Spleen (tissue), 11 donors: ENCODE measurements around the gene PPHLN1. TPM values are rescaled to one million over a fixed set of nuclear protein-coding genes. Genes with fewer than 3 reads are reported as not detected.

Source experiments
- DNase-seq: peaks from one replicate; pipeline ENCODE4 v3.0.0-alpha.2; 2020
- H3K27ac ChIP-seq, 8 donors: fragments of 200-600 bp; sonication (generic) in 7 of 8; 1 replicate in 4 of 8; 2 replicates in 4 of 8; pipeline versions ENCODE4 v1.5.0 to v1.8.0; 2016 to 2021; ENCODE audit warnings: inconsistent platforms in 4 of 8, mild to moderate bottlenecking in 4 of 8, moderate library complexity in 1 of 8
- H3K27me3 ChIP-seq, 7 donors: fragments of 200-600 bp; sonication (generic) in 6 of 7; replicated peaks in 1 of 7; 1 replicate in 4 of 7; 2 replicates in 3 of 7; pipeline versions ENCODE4 v1.5.0 to v1.8.0; 2016 to 2021; ENCODE audit warnings: inconsistent platforms in 3 of 7, mild to moderate bottlenecking in 1 of 7
- H3K36me3 ChIP-seq, 6 donors: fragments of 200-600 bp; sonication (generic) in 5 of 6; 1 replicate in 4 of 6; 2 replicates in 2 of 6; pipeline versions ENCODE4 v1.5.0 to v1.8.0; 2016 to 2021; ENCODE audit warnings: inconsistent platforms in 2 of 6
- H3K4me1 ChIP-seq, 6 donors: fragments of 200-600 bp; sonication (generic) in 5 of 6; 1 replicate in 3 of 6; 2 replicates in 3 of 6; pipeline versions ENCODE4 v1.5.0 to v1.8.0; 2016 to 2021; ENCODE audit warnings: inconsistent platforms in 3 of 6
- H3K4me3 ChIP-seq, 8 donors: fragments of 200-600 bp; sonication (generic) in 7 of 8; 1 replicate in 4 of 8; 2 replicates in 4 of 8; pipeline versions ENCODE4 v1.5.0 to v1.8.0; 2016 to 2021; ENCODE audit warnings: inconsistent platforms in 4 of 8, mild to moderate bottlenecking in 4 of 8, moderate library complexity in 2 of 8
- H3K9me3 ChIP-seq, 8 donors: fragments of 200-600 bp; sonication (generic) in 7 of 8; 1 replicate in 4 of 8; 2 replicates in 4 of 8; pipeline versions ENCODE4 v1.5.0 to v1.8.0; 2016 to 2021; ENCODE audit warnings: inconsistent platforms in 4 of 8
- POLR2A ChIP-seq, 3 donors: fragments of 450-650 bp; IDR thresholded peaks; one replicate each; pipeline ENCODE4 v1.5.1; 2017; ENCODE audit warnings: antibody characterized with exemption in 3 of 3, mild to moderate bottlenecking in 1 of 3
- POLR2AphosphoS5 ChIP-seq, 3 donors: sonication (generic); formaldehyde crosslinking; IDR thresholded peaks; one replicate each; pipeline ENCODE4 v1.5.1; 2017; ENCODE audit warnings: antibody characterized with exemption in 3 of 3
- WGBS, 5 donors: extraction: QIAGEN DNeasy Blood & Tissue Kit in 3 of 5; methylation state at CpG; one replicate each; pipeline versions ENCODE4 v1.1.5 to v1.1.7; 2013 to 2018; 5-methylcytosine and 5-hydroxymethylcytosine counted together
- intact Hi-C: fragments of 100-400 bp; cut with DNase I; formaldehyde crosslinking; loops from one replicate; pipeline ENCODE4 v1.15.0; 2023; ENCODE audit warnings: low total_unique reads
- polyA plus RNA-seq, 3 donors: library from polyadenylated mRNA; stranded (reverse); fragments of 200-250 nt; gene quantifications; one replicate each; pipeline ENCODE4 v1.2.1, GENCODE V29; 2013
- total RNA-seq, 7 donors: library from RNA; depleted of rRNA in 3 of 7; stranded (reverse); fragments of >200 nt in 3 of 7; fragmentation: NEBNext Ultra II Directional in 4 of 7; extraction: Animal tissue kit (Norgen Biotek cat#: 25700) in 4 of 7; gene quantifications; one replicate each; pipeline versions ENCODE4 v1.1.0 to v1.2.1, GENCODE V29; 2016 to 2021
- TF ChIP-seq, protein P1 (sequence below), 11 experiments: fragments of 200-600 bp in 7 of 11; fragments of 450-650 bp in 4 of 11; sonication (generic) in 4 of 11; IDR thresholded peaks in 8 of 11; conservative IDR thresholded peaks in 3 of 11; 1 replicate in 7 of 11; 2 replicates in 4 of 11; pipeline versions ENCODE4 v1.4.0 to v1.8.0; 2016 to 2021; ENCODE audit warnings: antibody characterized with exemption in 11 of 11, inconsistent platforms in 4 of 11, mild to moderate bottlenecking in 1 of 11
- donor health status: healthy with polysubstance abuse.
- donor health status: DM: no; HTN: no; CAD: no; lungs with moderate emphysema.
- donor health status: DM: no; HTN: no; CAD: no.
- donor health status: Bipolar disorder and iron deficiency.
- donor health status: healthy.
- donor health status: DM: no; HTN: no; CAD: no.
- donor health status: DM: yes; HTN: yes; CAD: no.

PPHLN1 gene
- total and polyA plus RNA-seq, 10 donors = 39.6 to 103 (median 65.2) TPM

DNA sequence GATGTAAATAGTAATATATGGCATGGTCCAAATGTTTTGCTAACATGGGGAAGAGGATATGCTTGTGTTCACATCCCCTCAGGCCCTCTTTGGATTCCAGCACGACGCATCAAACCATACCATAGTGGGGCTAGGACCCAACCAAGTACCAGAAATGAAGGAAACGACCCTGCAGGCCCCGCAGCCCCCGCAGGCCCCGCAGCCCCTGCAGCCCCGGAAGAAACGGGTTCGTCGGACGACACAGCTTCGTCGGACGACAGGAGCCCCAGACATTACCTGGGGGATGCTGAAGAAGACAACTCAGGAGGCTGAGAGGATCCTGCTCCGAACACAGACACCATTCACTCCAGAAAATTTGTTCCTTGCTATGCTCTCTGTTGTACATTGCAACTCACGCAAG lies 119.9 kb downstream of the PPHLN1 start:
- Histone ChIP-seq H3K4me1 (peaks cover 4 to 40% (median 19%) of the 10 kb centered on the region in 6 donors), H3K27me3 (no peaks in the 10 kb centered on the region), H3K4me3 (no peak overlapping the region), H3K36me3 (peaks cover 0 to 77% (median 43%) of the 10 kb centered on the region in 6 donors), H3K27ac (no peak overlapping the region), H3K9me3 (peaks cover 0 to 26% (median 14%) of the 10 kb centered on the region in 8 donors)
- 95 to 98% (median 97%) methylated on average over 16 of the region's 16 CpGs for WGBS, 5 donors
- no peak for DNase-seq
- intact Hi-C loops = no loop called here
- TF ChIP-seq POLR2AphosphoS5 (IDR thresholded peaks at IDR 0.05) = no peak
- no peak for TF ChIP-seq POLR2A (IDR thresholded peaks at IDR 0.05)
- TF ChIP-seq, protein P1, sequence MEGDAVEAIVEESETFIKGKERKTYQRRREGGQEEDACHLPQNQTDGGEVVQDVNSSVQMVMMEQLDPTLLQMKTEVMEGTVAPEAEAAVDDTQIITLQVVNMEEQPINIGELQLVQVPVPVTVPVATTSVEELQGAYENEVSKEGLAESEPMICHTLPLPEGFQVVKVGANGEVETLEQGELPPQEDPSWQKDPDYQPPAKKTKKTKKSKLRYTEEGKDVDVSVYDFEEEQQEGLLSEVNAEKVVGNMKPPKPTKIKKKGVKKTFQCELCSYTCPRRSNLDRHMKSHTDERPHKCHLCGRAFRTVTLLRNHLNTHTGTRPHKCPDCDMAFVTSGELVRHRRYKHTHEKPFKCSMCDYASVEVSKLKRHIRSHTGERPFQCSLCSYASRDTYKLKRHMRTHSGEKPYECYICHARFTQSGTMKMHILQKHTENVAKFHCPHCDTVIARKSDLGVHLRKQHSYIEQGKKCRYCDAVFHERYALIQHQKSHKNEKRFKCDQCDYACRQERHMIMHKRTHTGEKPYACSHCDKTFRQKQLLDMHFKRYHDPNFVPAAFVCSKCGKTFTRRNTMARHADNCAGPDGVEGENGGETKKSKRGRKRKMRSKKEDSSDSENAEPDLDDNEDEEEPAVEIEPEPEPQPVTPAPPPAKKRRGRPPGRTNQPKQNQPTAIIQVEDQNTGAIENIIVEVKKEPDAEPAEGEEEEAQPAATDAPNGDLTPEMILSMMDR (IDR thresholded peaks at IDR 0.05 in 8 of 11, conservative IDR thresholded peaks at IDR 0.05 in 3 of 11) = no peak

DNA sequence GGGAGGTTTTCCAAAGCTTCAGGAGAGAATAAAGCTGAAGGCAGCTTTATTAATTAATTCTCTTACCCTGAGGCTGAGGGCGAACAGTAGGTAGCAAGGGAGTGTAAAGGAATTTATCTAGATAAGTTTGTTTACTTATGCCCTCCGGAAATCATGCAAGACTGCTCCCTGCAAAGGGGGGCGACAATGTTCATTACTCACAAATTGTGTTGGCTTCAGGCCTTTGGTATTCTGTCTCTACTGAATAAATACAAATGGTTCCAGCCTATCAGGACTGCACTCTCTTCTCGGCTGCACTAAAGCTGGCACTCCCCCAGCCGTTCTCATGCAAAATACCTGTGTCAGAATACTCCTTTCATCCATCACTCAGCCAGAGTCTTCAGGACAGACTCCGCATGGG lies 120.8 kb downstream of the PPHLN1 start:
- TF ChIP-seq POLR2AphosphoS5 (IDR thresholded peaks at IDR 0.05) = no peak
- TF ChIP-seq, protein P1 (IDR thresholded peaks at IDR 0.05 in 8 of 11, conservative IDR thresholded peaks at IDR 0.05 in 3 of 11) = no peak
- TF ChIP-seq POLR2A (IDR thresholded peaks at IDR 0.05) = no peak
- DNase-seq = no peak
- H3K4me1 ChIP-seq = peaks cover 4 to 49% (median 20%) of the 10 kb centered on the region in 6 donors
- no peak overlapping the region for H3K4me3 ChIP-seq
- H3K27ac ChIP-seq = peak overlapping the region in 4 of 8 donors; percentile 5 to 62 (median 32)
- H3K9me3 ChIP-seq = peaks cover 0 to 26% (median 14%) of the 10 kb centered on the region in 8 donors
- H3K27me3 ChIP-seq = no peaks in the 10 kb centered on the region
- intact Hi-C loops = no loop called here
- WGBS, 5 donors = 68 to 86% (median 71%) methylated on average over 6 of the region's 6 CpGs
- H3K36me3 ChIP-seq = peaks cover 0 to 68% (median 38%) of the 10 kb centered on the region in 6 donors

DNA sequence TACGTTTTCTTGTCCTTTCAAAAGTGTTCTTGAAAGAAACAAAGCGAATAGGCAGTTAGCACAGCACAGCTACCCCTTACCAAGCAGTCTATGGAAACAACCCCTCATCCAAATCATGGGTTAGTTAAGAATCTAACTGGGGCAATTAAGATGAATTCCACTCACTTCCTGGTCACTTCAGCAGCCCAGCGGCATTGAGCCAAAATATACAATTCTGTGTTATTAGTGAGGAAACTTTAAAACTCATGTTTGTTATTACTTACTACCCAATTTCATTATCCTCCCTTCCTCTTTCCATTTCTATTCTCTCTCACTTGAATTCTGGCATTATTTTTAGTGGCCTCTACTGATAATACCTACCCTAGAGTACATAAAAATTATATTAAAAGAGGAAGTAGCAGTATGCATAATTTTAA lies 121.4 kb downstream of the PPHLN1 start:
- peaks cover 4 to 55% (median 22%) of the 10 kb centered on the region in 6 donors for H3K4me1 ChIP-seq
- peak overlapping the region in 5 of 8 donors; percentile 5 to 62 (median 32) for H3K27ac ChIP-seq
- intact Hi-C loops = no loop called here
- peaks cover 0 to 24% (median 14%) of the 10 kb centered on the region in 8 donors for H3K9me3 ChIP-seq
- H3K27me3 ChIP-seq = no peaks in the 10 kb centered on the region
- H3K4me3 ChIP-seq = no peak overlapping the region
- H3K36me3 ChIP-seq = peaks cover 0 to 62% (median 31%) of the 10 kb centered on the region in 6 donors
- TF ChIP-seq POLR2A (IDR thresholded peaks at IDR 0.05) (no peak), POLR2AphosphoS5 (IDR thresholded peaks at IDR 0.05) (no peak)
- TF ChIP-seq, protein P1 (IDR thresholded peaks at IDR 0.05 in 8 of 11, conservative IDR thresholded peaks at IDR 0.05 in 3 of 11) = no peak
- WGBS, 5 donors = 76 to 90% (median 79%) methylated on average over 3 of the region's 3 CpGs
- no peak for DNase-seq

GRCh38 chr12:42448841-42449240 lies 122.9 kb downstream of the PPHLN1 start:
- Histone ChIP-seq H3K36me3 (peaks cover 0 to 48% (median 18%) of the 10 kb centered on the region in 6 donors), H3K27ac (no peak overlapping the region), H3K4me1 (peaks cover 4 to 68% (median 22%) of the 10 kb centered on the region in 6 donors), H3K4me3 (no peak overlapping the region), H3K27me3 (no peaks in the 10 kb centered on the region), H3K9me3 (peaks cover 0 to 9% (median 6%) of the 10 kb centered on the region in 8 donors)
- WGBS, 5 donors = 95 to 97% (median 96%) methylated on average over 9 of the region's 9 CpGs
- TF ChIP-seq, protein P1 (IDR thresholded peaks at IDR 0.05 in 8 of 11, conservative IDR thresholded peaks at IDR 0.05 in 3 of 11) = no peak
- no peak for TF ChIP-seq POLR2AphosphoS5 (IDR thresholded peaks at IDR 0.05)
- no peak for TF ChIP-seq POLR2A (IDR thresholded peaks at IDR 0.05)
- DNase-seq = no peak
- intact Hi-C loops = no loop called here
